Spleen (tissue), 11 donors: ENCODE measurements around the gene RGS19. TPM values are rescaled to one million over a fixed set of nuclear protein-coding genes. Genes with fewer than 3 reads are reported as not detected.

ENCODE experiments used
- DNase-seq: peaks from one replicate; pipeline ENCODE4 v3.0.0-alpha.2; 2020
- H3K27ac ChIP-seq, 8 donors: fragments of 200-600 bp; sonication (generic) in 7 of 8; 1 replicate in 4 of 8; 2 replicates in 4 of 8; pipeline versions ENCODE4 v1.5.0 to v1.8.0; 2016 to 2021; ENCODE audit warnings: inconsistent platforms in 4 of 8, mild to moderate bottlenecking in 4 of 8, moderate library complexity in 1 of 8
- H3K27me3 ChIP-seq, 7 donors: fragments of 200-600 bp; sonication (generic) in 6 of 7; replicated peaks in 1 of 7; 1 replicate in 4 of 7; 2 replicates in 3 of 7; pipeline versions ENCODE4 v1.5.0 to v1.8.0; 2016 to 2021; ENCODE audit warnings: inconsistent platforms in 3 of 7, mild to moderate bottlenecking in 1 of 7
- H3K36me3 ChIP-seq, 6 donors: fragments of 200-600 bp; sonication (generic) in 5 of 6; 1 replicate in 4 of 6; 2 replicates in 2 of 6; pipeline versions ENCODE4 v1.5.0 to v1.8.0; 2016 to 2021; ENCODE audit warnings: inconsistent platforms in 2 of 6
- H3K4me1 ChIP-seq, 6 donors: fragments of 200-600 bp; sonication (generic) in 5 of 6; 1 replicate in 3 of 6; 2 replicates in 3 of 6; pipeline versions ENCODE4 v1.5.0 to v1.8.0; 2016 to 2021; ENCODE audit warnings: inconsistent platforms in 3 of 6
- H3K4me3 ChIP-seq, 8 donors: fragments of 200-600 bp; sonication (generic) in 7 of 8; 1 replicate in 4 of 8; 2 replicates in 4 of 8; pipeline versions ENCODE4 v1.5.0 to v1.8.0; 2016 to 2021; ENCODE audit warnings: inconsistent platforms in 4 of 8, mild to moderate bottlenecking in 4 of 8, moderate library complexity in 2 of 8
- H3K9me3 ChIP-seq, 8 donors: fragments of 200-600 bp; sonication (generic) in 7 of 8; 1 replicate in 4 of 8; 2 replicates in 4 of 8; pipeline versions ENCODE4 v1.5.0 to v1.8.0; 2016 to 2021; ENCODE audit warnings: inconsistent platforms in 4 of 8
- CTCF ChIP-seq, 11 experiments: fragments of 200-600 bp in 7 of 11; fragments of 450-650 bp in 4 of 11; sonication (generic) in 4 of 11; IDR thresholded peaks in 8 of 11; conservative IDR thresholded peaks in 3 of 11; 1 replicate in 7 of 11; 2 replicates in 4 of 11; pipeline versions ENCODE4 v1.4.0 to v1.8.0; 2016 to 2021; ENCODE audit warnings: antibody characterized with exemption in 11 of 11, inconsistent platforms in 4 of 11, mild to moderate bottlenecking in 1 of 11
- POLR2A ChIP-seq, 3 donors: fragments of 450-650 bp; IDR thresholded peaks; one replicate each; pipeline ENCODE4 v1.5.1; 2017; ENCODE audit warnings: antibody characterized with exemption in 3 of 3, mild to moderate bottlenecking in 1 of 3
- POLR2AphosphoS5 ChIP-seq, 3 donors: sonication (generic); formaldehyde crosslinking; IDR thresholded peaks; one replicate each; pipeline ENCODE4 v1.5.1; 2017; ENCODE audit warnings: antibody characterized with exemption in 3 of 3
- WGBS, 5 donors: extraction: QIAGEN DNeasy Blood & Tissue Kit in 3 of 5; methylation state at CpG; one replicate each; pipeline versions ENCODE4 v1.1.5 to v1.1.7; 2013 to 2018; 5-methylcytosine and 5-hydroxymethylcytosine counted together
- intact Hi-C: fragments of 100-400 bp; cut with DNase I; formaldehyde crosslinking; loops from one replicate; pipeline ENCODE4 v1.15.0; 2023; ENCODE audit warnings: low total_unique reads
- polyA plus RNA-seq, 3 donors: library from polyadenylated mRNA; stranded (reverse); fragments of 200-250 nt; gene quantifications; one replicate each; pipeline ENCODE4 v1.2.1, GENCODE V29; 2013
- total RNA-seq, 7 donors: library from RNA; depleted of rRNA in 3 of 7; stranded (reverse); fragments of >200 nt in 3 of 7; fragmentation: NEBNext Ultra II Directional in 4 of 7; extraction: Animal tissue kit (Norgen Biotek cat#: 25700) in 4 of 7; gene quantifications; one replicate each; pipeline versions ENCODE4 v1.1.0 to v1.2.1, GENCODE V29; 2016 to 2021
- donor health status: healthy with polysubstance abuse.
- donor health status: DM: no; HTN: no; CAD: no; lungs with moderate emphysema.
- donor health status: DM: no; HTN: no; CAD: no.
- donor health status: Bipolar disorder and iron deficiency.
- donor health status: healthy.
- donor health status: DM: no; HTN: no; CAD: no.
- donor health status: DM: yes; HTN: yes; CAD: no.

The RGS19 gene
- total and polyA plus RNA-seq, 10 donors, result 80.4 to 186 (median 102) TPM

GRCh38 chr20:64040231-64041039, 38.9 kb downstream of the RGS19 start:
- Histone ChIP-seq H3K27me3 (peaks cover 0 to 66% (median 10%) of the 10 kb centered on the region in 7 donors), H3K36me3 (peaks cover 0 to 3% (median 0%) of the 10 kb centered on the region in 6 donors), H3K4me3 (no peak overlapping the region), H3K9me3 (no peaks in the 10 kb centered on the region), H3K27ac (peak overlapping the region in 7 of 8 donors; percentile 3 to 90 (median 86)), H3K4me1 (peaks cover 29 to 94% (median 69%) of the 10 kb centered on the region in 6 donors)
- intact Hi-C loops, result no loop called here
- TF ChIP-seq POLR2A (IDR thresholded peaks at IDR 0.05) (no peak), CTCF (IDR thresholded peaks at IDR 0.05 in 8 of 11, conservative IDR thresholded peaks at IDR 0.05 in 3 of 11) (no peak), POLR2AphosphoS5 (IDR thresholded peaks at IDR 0.05) (no peak)
- WGBS, 5 donors, result 55 to 63% (median 60%) methylated on average over 9 to 12 of the region's 12 CpGs
- peak; percentile 78 for DNase-seq

GRCh38 chr20:64039293-64040160, 39.8 kb downstream of the RGS19 start:
- 16 to 32% (median 20%) methylated on average over 13 to 17 of the region's 17 CpGs for WGBS, 5 donors
- no peak for DNase-seq
- H3K27ac ChIP-seq, result peak overlapping the region; percentile 59 to 90 (median 84)
- H3K9me3 ChIP-seq, result no peaks in the 10 kb centered on the region
- peaks cover 0 to 12% (median 5%) of the 10 kb centered on the region in 6 donors for H3K36me3 ChIP-seq
- peak overlapping the region in 7 of 8 donors; percentile 57 to 94 (median 69) for H3K4me3 ChIP-seq
- TF ChIP-seq POLR2A (IDR thresholded peaks at IDR 0.05) (no peak), POLR2AphosphoS5 (IDR thresholded peaks at IDR 0.05) (peak; percentile 33 to 71 (median 41)), CTCF (IDR thresholded peaks at IDR 0.05 in 8 of 11, conservative IDR thresholded peaks at IDR 0.05 in 3 of 11) (no peak)
- intact Hi-C loops, result loop anchor here (10.0 kb wide), 1 partner anchor 55 kb away; the partner anchor contains the start of gene PRPF6
- H3K4me1 ChIP-seq, result peaks cover 29 to 93% (median 68%) of the 10 kb centered on the region in 6 donors
- peaks cover 0 to 63% (median 10%) of the 10 kb centered on the region in 7 donors for H3K27me3 ChIP-seq

- intact Hi-C loops, result loop anchor here (10.0 kb wide), 1 partner anchor 54 kb away; the partner anchor contains the start of gene PRPF6
- peaks cover 0 to 63% (median 10%) of the 10 kb centered on the region in 7 donors for H3K27me3 ChIP-seq
- H3K27ac ChIP-seq, result peak overlapping the region; percentile 59 to 90 (median 84)
- peaks cover 29 to 93% (median 72%) of the 10 kb centered on the region in 6 donors for H3K4me1 ChIP-seq
- TF ChIP-seq CTCF (IDR thresholded peaks at IDR 0.05 in 8 of 11, conservative IDR thresholded peaks at IDR 0.05 in 3 of 11) (peak; percentile 71 to 93 (median 89)), POLR2AphosphoS5 (IDR thresholded peaks at IDR 0.05) (peak; percentile 44 to 84 (median 76)), POLR2A (IDR thresholded peaks at IDR 0.05) (no peak)
- WGBS, 5 donors, result 0 to 2% (median 1%) methylated on average over 7 to 91 of the region's 91 CpGs
- peak overlapping the region; percentile 52 to 94 (median 66) for H3K4me3 ChIP-seq
- H3K36me3 ChIP-seq, result peaks cover 0 to 20% (median 11%) of the 10 kb centered on the region in 6 donors
- H3K9me3 ChIP-seq, result no peaks in the 10 kb centered on the region
- peak; percentile 97 for DNase-seq
These were observed 40.6 kb downstream of the RGS19 start for GRCh38 chr20:64038565-64039292.
